SK-MEL-5 (cell line): ENCODE data around the gene PRXL2B. TPM values are rescaled to one million over a fixed set of nuclear protein-coding genes. Genes with fewer than 3 reads are reported as not detected.

Experiments
- DNase-seq: peaks from one replicate; pipeline ENCODE4 v3.0.0-alpha.2; 2016; ENCODE audit warnings: low read depth, low spot score
- in situ Hi-C: cut with HindIII; loops from 2 replicates; pipeline ENCODE4 v1.10.0; 2016; ENCODE audit warnings: low sequenced_read_pairs, high pct_unique_total_duplicates, low pct_unique_long_range_greater_than_20kb
- total RNA-seq: library from RNA; depleted of rRNA; stranded (reverse); fragments of >200 nt; shearing (Covaris generic); gene quantifications from 2 replicates; pipeline ENCODE4 v1.2.3, GENCODE V29; 2014

The PRXL2B gene
- total RNA-seq, 1 experiment from 2014 or later: 11.4 TPM

GRCh38 chr1:2602866-2603520, 16.4 kb downstream of the PRXL2B start:
- no peak for DNase-seq
- in situ Hi-C loops: no loop called here

- no peak for DNase-seq
- in situ Hi-C loops: no loop called here
Observed at GRCh38 chr1:2603521-2604155, 17.1 kb downstream of the PRXL2B start.

GRCh38 chr1:2604156-2604843, 17.7 kb downstream of the PRXL2B start:
- no peak for DNase-seq
- in situ Hi-C loops: no loop called here

GRCh38 chr1:2604844-2605508, 18.4 kb downstream of the PRXL2B start:
- DNase-seq: no peak

GRCh38 chr1:2605509-2606395, 19.2 kb downstream of the PRXL2B start:
- in situ Hi-C loops: no loop called here
- no peak for DNase-seq

More at GRCh38 chr1:2604844-2605508, 18.4 kb downstream of the PRXL2B start:
- in situ Hi-C loops: no loop called here

- in situ Hi-C loops: no loop called here
- DNase-seq: no peak
Observed at GRCh38 chr1:2606396-2606880, 19.9 kb downstream of the PRXL2B start.

- in situ Hi-C loops: no loop called here
- DNase-seq: no peak
Observed at GRCh38 chr1:2606881-2607621, 20.5 kb downstream of the PRXL2B start.

GRCh38 chr1:2607641-2608091, 21.1 kb downstream of the PRXL2B start:
- in situ Hi-C loops: no loop called here
- DNase-seq: no peak

GRCh38 chr1:2609319-2610035, 22.9 kb downstream of the PRXL2B start:
- DNase-seq: no peak
- in situ Hi-C loops: no loop called here

GRCh38 chr1:2610036-2610959, 23.7 kb downstream of the PRXL2B start:
- no peak for DNase-seq
- in situ Hi-C loops: no loop called here

- in situ Hi-C loops: no loop called here
- DNase-seq: peak; percentile 13
Observed at GRCh38 chr1:2611031-2611501, 24.5 kb downstream of the PRXL2B start.

- DNase-seq: no peak
- in situ Hi-C loops: no loop called here
Observed at GRCh38 chr1:2611621-2612437, 25.3 kb downstream of the PRXL2B start.

GRCh38 chr1:2612591-2613365, 26.2 kb downstream of the PRXL2B start:
- in situ Hi-C loops: no loop called here
- DNase-seq: no peak

GRCh38 chr1:2614145-2614544, 27.6 kb downstream of the PRXL2B start:
- no peak for DNase-seq
- in situ Hi-C loops: no loop called here
